CD4-positive, alpha-beta T cell treated with Interleukin-17A for 4 hours (primary cell): ENCODE measurements around the gene AMHR2.

Experiments
- DNase-seq: peaks from one replicate; pipeline ENCODE4 v3.0.0-alpha.2; 2020; ENCODE audit warnings: mixed read lengths

AMHR2 gene

GRCh38 chr12:53453953-53454640 is 30.4 kb downstream of the AMHR2 start:
- no peak for DNase-seq

DNA sequence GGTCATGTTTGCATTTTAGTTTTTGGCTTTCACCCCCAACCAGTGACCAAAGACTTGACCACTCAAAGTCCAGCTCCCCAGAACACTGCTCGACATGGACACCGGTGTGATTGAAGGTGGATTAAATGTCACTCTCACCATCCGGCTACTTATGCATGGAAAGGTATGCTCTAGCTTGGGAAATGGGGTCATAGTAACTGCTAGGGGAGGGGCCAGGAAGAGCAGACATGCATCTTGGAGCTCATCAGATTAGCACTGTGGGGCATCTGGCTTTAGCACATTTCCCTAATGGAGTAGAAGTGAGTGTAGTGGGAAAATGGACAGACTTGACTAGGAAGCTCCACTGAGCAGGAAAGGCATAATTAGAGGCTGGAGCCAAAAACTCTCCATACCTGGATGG is 31.1 kb downstream of the AMHR2 start:
- DNase-seq: no peak

DNA sequence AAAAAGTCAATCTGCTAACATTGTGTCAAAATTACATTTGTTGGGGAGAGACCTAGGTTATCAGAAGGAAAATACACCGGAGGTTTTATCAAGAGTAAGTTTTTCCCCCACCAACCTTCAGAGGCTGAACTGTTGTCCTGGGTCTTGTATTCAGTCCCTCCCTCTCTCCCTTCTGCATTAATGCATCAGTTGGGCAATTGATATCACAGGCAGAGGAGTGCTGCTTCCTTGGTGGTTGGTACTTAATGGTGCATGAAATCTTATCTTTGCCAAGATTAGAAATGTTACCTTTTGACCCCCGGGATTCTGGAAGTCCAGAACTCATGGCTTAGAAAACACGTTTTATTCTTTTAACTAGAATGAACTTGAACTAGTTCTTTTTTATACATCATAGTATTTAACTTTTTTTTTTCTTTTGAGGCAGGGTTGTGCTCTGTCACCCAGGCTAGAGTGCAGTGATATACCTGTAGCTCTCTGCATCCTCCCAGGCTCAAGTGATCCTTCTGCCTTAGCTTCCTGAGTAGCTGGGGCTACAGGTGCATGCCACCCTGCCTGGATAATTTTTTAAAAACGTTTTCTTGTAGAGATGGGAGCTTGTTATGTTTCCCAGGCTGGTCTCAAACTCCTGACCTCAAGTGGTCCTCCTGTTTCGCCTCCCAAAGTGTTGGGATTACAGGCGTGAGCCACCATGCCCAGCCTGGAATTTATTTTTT is 33.2 kb downstream of the AMHR2 start:
- no peak for DNase-seq

- DNase-seq: no peak
Measured at GRCh38 chr12:53459097-53459496, 35.4 kb downstream of the AMHR2 start.

- DNase-seq: no peak
Measured at GRCh38 chr12:53461059-53461458, 37.4 kb downstream of the AMHR2 start.

DNA sequence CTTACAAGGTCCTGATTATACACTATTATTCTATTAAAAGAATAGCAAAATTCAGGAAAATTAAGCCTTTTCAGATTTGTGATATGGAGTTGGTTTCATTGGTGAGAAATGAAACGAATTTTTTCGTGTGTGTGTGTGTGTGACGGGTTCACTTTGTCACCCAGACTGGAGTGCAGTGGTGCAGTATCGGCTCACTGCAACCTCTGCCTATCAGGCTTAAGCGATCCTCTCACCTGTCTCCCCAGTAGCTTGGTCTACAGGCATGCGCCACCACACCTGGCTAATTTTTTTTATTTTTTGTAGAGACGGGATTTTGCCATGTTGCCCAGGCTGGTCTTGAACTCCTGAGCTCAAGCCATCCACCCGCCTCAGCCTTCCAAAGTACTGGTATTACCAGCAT is 37.9 kb downstream of the AMHR2 start:
- DNase-seq: no peak

- no peak for DNase-seq
Measured at GRCh38 chr12:53462935-53463334, 39.3 kb downstream of the AMHR2 start.

DNA sequence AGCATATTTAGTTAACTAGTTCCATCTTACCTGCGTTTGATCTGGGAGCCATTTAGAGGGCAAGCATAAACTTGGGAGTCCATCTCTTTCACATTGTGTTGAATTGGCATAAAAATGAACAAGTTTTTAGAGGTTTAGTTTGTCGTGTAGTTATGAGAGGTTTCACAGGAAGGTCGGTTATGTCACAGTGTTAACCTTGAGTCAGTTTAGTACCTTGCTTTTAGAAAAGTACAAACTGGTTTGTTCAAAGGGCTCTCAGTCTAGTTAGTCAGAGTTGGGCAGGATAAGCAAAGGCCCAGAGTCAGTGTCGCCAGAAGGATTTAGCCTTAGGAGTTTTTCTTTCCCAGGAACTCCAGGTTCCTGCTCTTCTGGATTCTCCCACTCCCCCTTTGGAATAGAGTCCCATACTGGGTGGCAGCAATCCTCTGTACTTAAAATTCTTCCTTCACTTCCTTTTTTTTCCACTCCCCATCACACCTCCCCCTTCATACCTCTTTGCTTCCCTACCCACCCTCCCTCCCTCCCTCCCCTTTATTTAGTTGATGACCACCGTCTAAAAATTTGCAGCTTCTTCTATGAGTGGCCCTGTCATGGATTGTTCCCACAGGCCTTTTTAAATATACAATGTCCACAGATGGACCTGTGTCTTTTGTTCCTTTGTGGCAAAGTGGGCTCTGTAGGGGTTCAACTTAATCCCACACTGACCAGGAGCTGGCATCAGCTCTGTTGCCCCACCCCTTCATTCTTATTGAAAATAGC is 40.3 kb downstream of the AMHR2 start:
- no peak for DNase-seq

DNA sequence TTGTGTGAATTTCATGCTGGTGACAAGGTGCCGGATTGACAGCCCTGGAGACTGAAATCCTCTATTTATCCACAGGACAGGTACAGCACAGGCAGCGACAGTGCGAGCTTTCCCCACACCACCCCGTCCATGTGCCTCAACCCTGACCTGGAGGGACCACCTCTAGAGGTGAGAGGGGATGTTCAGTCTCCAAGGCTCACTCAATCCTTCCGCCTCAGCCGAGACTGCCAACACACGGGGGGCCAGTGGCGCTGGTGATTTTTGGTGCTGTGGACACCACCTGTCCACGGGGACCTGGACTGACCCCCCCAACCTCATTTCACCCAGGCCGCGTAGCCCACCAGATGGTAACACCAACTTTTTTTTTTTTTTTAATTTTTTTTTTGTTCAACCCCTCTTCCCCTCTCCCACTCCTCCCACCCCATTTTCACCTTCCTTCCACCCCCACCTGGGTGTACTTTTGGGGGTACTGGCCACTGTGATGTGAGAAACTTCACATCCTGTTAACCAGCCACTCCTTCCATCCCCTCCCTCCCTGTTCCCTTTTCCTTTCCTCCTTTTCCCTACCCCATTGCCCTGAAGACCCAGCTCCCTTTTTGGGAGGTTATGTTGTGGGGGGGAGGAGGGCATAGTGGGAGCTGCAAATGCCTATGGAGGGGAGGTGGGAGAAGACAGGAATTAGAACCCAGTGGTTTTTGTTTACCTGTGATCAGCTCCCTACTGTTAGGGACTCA is 41.2 kb downstream of the AMHR2 start:
- DNase-seq: no peak

- no peak for DNase-seq
Measured at GRCh38 chr12:53465679-53466078, 42.0 kb downstream of the AMHR2 start.

DNA sequence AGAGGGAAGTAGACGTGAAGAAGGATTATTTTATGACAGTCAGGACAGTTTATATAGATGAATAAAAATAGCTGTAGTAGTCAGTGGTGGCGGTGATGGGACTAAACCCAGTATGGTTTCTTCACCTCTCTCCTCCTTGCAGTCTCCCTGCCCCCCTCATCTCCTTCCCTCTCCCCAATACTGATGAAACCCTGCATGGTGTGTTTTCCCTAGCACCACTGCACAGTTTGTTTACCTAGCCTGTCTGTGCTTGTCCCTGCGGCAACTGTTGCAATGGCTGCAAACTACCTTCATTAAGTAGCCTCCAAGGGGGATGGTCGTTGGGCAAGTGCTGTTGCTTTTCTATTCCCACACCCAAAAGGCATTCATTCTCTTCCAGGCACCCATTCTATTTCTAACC is 43.0 kb downstream of the AMHR2 start:
- DNase-seq: no peak

DNA sequence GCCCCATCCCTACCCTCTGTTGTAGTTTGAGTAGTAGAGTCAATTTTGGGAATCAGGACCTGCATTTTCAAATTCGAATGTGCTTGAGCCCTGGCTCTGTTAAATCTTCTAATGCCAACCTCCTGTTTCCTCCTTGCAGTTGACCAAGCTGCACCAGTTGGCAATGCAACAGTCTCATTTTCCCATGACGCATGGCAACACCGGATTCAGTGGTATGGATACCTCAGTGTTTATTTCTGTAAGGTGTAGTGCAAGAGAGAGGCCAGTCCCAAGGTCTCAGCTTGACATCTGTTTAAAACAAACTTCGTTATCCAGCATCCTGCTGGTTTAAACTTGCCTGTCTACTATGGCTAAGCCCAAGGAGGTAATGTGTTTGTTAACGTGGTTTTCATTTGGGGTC is 43.4 kb downstream of the AMHR2 start:
- no peak for DNase-seq

DNA sequence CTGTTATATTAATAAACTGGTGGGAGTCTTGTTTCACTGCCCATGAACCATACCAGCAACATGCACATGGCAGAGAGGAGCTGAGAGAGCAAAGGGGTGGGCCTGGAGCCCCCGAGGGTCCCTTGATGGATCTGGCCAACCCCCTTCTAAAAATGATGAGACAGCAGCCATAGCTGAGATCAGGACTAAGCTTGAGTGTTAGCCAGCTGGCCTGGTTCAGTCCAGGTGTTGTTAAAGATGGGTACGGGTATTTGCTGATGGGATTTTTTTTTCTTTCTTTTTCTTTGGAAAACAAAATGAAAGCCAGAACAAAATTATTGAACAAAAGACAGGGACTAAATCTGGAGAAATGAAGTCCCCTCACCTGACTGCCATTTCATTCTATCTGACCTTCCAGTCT is 44.2 kb downstream of the AMHR2 start:
- no peak for DNase-seq

DNA sequence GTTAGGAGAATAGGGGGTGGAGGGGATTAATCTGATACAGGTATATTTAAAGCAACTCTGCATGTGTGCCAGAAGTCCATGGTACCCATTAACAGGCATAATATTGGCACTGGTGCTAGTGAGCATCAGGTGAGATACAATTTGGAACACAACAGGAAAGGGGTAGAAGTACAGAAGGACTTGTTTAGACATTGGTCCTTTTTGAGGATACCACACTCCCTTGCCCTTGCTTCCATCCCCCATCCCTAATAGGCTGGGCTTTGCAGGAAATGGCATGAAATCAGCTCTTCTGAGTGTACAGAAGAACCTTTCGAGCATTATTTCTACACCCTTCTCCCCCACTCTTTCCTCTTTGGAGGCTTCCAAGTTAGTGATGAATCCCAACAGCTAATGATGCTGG is 44.6 kb downstream of the AMHR2 start:
- DNase-seq: no peak

GRCh38 chr12:53472056-53472582 is 48.5 kb downstream of the AMHR2 start:
- no peak for DNase-seq

GRCh38 chr12:53474077-53474476 is 50.4 kb downstream of the AMHR2 start:
- DNase-seq: no peak

DNA sequence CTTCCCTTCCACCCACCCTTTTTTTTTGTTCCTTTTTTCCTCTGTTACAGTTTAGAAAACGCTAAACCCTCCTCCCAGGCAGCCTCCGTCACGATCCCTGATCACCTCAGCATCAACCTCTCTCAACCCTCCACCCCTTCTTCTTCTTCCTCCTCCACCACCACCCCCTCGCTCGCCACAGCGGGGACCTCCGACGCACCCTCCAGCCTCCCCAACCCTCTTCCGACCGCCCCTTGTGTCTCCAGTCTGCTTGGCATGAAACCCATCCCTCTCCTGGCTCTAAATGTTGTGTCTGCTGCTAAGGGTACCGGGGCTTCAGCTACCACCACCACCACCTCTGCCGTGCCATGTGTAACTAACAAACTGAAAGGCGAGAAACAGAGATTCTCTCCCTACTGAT is 51.2 kb downstream of the AMHR2 start:
- no peak for DNase-seq

- no peak for DNase-seq
Measured at GRCh38 chr12:53476769-53477209, 53.1 kb downstream of the AMHR2 start.

DNA sequence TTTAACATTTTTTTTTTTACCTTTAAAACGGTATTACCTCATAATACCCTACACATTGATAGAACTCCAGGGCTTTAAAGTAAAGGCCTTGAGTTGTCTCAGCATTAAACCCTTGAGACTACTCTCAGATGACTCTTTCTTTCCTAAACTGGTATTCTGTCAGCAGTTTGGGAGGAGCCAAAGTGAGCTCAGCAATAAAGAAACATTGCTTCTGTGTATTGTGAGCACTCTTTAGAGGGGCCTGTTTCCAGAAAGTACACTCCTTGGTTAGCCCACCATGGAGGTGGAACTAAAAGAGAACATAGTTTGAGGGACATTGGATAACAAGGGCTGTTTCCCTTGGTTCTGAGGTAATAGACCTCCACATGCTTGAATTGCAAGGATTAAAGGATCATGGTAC is 55.2 kb downstream of the AMHR2 start:
- DNase-seq: no peak

DNA sequence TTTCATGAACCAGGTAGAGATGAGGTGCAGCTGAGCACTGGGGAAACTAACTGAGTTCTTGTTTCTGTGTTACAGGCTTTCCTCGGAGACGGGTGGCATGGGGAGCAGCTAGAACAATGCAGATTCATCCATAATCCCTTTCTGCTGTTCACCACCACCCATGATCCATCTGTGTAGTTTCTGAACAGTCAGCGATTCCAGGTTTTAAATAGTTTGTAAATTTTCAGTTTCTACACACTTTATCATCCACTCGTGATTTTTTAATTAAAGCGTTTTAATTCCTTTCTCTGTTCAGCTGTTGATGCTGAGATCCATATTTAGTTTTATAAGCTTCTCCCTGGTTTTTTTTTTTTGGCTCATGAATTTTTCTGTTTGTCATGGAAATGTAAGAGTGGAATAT is 55.7 kb downstream of the AMHR2 start:
- no peak for DNase-seq

GRCh38 chr12:53480491-53481442 is 57.1 kb downstream of the AMHR2 start:
- DNase-seq: no peak
